T47D (cell line): ENCODE measurements around the gene IBTK.
"Not testable (repeated sequence)": the region's sequence is repeated elsewhere in the genome, so short reads cannot be mapped to it uniquely, and the experiment has no call there.

Source experiments
- DNase-seq, 2 experiments: peaks; one replicate each; pipeline versions ENCODE4 v3.0.0 to v3.0.0-alpha.2; 2011 to 2012; ENCODE audit warnings: low read depth in 1 of 2, low spot score in 1 of 2
- JUND ChIP-seq: IDR thresholded peaks from 2 replicates; pipeline ENCODE4 v1.6.1; 2012; ENCODE audit warnings: low read depth
- in situ Hi-C: cut with HindIII; loops from 2 replicates; pipeline ENCODE4 v1.10.0; 2016; ENCODE audit warnings: low sequenced_read_pairs, low pct_unique_long_range_greater_than_20kb

IBTK gene

DNA sequence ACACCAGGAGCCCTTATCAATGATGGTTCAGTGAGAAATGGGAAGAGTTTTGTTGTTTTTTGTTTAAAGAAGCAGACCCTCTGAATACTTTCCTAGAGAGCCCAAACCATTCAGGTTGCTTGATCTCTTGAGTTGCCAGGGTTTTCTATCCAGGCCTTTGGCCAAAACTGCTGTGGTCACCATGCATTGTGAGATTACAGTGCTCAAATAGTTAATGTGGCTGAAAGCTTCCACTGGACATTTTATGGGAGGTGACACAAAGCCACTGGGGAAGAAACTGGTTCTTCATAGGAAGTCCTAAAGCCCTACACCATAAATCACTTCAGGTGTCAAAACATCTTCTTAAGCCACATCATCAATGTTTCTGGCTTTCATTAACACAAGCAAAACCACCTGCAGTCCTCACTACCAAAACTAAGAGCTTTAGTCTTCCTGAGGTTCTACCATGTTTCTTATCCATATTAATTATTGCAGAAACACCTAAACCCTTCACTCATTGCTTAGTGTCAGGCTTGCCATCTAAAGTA, 101.6 kb downstream of the IBTK start:
- in situ Hi-C loops, result no loop called here
- DNase-seq, result no peak
- TF ChIP-seq JUND, result no peak

DNA sequence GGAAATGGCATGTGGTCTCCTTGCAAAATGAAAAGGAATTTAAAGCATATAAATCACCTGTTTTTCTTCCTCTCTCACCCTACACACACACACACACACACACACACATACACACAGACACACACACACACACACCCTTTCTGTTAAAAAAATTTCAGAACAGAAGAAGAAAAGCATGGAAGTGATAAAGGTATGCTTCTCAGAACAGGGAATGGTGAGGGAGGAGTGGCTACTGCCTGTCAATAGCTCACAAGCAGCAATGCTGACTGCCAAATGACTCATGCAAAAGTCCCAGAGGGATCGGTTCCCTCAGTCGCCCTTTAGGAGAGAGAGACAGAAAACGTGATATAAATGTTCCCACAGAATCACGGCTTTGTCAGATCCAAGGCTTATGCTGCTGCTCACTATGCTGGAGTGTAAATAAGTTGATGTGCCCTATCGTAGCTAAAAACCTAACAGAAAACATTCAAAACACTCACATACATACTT, 102.6 kb downstream of the IBTK start:
- peak; percentile 1 to 11 for DNase-seq
- no peak for TF ChIP-seq JUND
- in situ Hi-C loops, result no loop called here

DNA sequence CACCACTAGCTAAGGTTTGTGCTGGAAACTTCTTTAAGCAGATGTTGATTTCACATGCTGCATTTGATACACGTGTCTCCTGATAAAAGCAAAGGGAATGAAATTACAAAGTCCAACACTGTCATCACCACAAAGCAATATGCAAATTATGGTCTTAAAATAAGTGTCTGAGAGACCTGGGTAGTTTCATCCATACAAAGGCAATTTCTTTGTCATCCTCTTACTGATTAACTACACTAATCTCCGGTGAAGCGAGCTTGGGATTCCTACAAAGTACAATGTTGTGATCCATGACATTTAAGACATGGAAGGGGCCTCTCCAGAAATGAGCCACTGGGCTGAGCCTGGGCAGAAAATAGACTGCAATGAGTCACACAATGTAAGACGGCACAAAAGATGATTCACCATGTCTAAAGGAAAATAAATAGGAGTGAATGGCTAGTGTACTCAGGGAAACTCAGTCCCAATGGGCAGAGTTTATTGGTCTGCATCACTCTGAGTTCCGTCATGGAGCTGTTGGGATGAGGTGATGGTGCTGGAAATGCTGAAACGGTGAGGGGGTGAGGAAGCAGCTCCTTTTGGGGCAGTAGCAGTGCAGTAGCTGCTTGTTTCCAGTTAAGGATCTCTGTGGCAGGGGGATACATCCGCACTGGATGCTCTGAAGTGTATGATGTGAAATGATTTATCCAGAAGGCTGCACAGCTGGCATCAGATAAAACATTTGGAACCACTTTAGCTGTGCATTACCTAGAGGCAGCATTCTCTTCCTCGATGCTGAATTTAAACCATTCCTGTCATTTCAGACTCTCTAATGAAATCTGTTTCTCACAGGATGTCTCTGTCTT, 103.3 kb downstream of the IBTK start:
- in situ Hi-C loops, result no loop called here
- no peak for DNase-seq
- no peak for TF ChIP-seq JUND

DNA sequence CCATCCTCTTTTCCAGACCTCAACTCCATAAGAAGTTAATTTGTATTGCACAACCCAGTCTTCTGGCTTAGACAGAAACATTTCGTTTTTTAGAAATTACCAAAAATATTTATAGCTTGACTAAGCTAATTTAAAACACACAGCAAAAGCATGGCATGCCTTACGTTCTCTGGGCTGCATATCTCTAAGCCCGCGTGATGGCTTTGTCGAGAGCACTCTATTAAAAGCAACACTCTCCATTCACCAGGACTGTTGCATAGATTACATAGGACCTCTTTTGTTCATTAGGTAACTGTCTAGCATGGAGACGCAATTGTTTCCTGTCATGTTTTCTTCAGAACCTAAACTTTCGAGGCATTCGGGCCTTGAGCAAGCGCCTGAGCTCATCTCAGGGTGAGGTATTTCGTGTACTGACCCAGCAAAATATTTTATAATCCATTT, 104.5 kb downstream of the IBTK start:
- no peak for TF ChIP-seq JUND
- DNase-seq, result no peak
- in situ Hi-C loops, result no loop called here

DNA sequence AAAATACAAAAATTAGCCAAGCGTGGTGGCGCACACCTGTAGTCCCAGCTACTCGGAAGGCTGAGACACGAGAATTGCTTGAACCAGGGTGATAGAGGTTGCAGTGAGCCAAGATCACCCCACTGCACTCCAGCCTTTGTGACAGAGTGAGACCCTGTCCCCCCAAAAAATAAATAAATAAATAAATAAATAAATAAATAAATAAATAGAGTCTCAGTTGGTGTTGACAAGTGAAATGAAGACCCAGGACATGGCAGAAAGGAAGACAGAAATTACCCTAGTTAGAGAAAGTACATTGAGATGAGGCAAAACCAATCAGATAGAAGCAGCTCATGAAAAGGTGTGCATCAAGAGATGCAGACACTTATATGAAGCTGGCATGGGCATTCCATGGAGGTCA, 105.0 kb downstream of the IBTK start:
- in situ Hi-C loops, result no loop called here
- TF ChIP-seq JUND, result no peak
- no peak for DNase-seq

DNA sequence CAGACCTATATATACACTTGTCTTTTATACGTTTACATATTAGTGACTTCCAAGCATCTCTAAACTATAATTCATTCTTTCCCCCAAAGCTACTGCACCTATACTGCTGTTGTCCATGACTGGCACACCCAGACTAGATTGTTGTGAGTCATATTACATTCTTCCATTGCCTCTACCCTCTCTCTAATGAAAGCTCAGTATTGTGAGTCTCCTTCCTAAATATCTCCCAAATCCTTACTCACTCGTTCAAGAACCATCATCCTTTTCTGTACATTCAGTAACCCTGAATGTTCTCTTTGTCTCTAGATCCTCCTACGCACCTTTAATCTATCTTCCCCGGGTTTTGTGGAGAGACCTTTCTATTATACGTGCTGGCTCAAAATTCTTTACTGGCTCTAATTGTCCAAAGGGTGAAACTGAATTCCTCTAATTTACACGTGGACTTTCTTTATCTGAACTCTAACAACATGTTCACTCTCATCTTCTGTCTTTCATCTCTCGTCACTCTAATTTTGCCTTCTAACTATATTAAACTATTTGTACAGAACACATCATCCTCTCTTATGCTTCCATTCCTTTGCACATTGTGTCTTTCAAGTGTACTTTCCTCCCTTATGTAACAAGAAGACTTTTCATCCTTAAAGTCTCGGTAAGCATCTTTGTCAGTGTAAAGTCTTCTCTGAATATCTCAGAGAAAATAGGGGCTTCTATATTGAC, 109.3 kb downstream of the IBTK start:
- TF ChIP-seq JUND, result no peak
- no peak for DNase-seq
- in situ Hi-C loops, result no loop called here

DNA sequence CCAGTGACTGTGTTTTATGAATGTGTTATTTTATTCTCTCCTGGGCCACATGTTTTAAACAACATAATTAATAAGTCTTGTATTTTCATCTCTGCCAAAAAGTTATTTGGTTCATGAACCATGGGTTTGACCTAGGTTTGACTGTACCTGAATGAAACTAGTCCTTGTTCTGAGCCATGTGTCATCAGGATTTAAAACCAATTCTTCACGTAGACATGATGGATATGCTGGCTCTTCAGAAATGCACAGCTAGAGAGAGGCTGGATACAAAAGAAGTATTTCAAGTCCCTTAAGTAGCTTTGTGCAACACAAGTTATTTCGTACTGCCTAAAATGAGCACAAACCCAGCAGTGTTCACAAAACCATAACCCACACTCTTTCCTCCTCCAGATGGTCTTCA, 116.1 kb downstream of the IBTK start:
- in situ Hi-C loops, result no loop called here
- DNase-seq, result no peak
- TF ChIP-seq JUND, result no peak

DNA sequence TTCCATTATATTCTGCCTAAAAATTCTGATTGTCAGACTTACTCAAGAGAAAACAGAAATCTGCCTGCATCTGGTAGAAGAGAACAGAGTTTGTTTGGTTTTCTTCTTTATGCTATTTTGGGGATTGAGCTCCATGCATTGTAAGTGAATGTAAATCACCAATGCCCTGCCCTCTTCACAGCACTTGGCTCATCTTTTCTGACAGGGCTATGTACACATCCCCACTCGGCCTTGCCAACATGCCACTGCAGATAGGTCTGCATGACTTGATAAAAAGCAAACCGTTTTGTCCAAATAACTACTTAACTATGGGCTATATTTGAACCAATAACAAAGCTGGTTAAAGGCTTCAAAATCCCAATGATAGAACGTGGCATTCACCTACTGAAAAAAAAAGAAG, 117.7 kb downstream of the IBTK start:
- in situ Hi-C loops, result no loop called here
- DNase-seq, result no peak
- TF ChIP-seq JUND, result no peak

DNA sequence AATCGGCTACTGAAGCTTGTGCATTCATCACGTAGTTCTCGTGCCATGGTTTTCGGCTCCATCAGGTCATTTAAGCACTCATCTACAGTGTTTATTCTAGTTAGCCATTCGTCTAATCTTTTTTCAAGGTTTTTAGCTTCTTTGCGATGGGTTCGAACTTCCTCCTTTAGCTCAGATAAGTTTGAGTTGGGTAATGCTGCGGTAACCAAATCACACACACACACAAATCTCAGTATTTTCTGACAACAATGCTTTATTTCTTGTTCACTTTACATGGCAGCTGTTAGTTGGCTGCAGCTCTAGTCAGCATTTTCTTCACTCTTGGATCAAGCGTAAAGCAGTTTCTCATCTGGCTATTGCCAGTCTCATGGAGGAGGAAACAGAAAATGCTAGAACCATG, 118.6 kb downstream of the IBTK start:
- DNase-seq, in situ Hi-C loops: not testable (repeated sequence)

DNA sequence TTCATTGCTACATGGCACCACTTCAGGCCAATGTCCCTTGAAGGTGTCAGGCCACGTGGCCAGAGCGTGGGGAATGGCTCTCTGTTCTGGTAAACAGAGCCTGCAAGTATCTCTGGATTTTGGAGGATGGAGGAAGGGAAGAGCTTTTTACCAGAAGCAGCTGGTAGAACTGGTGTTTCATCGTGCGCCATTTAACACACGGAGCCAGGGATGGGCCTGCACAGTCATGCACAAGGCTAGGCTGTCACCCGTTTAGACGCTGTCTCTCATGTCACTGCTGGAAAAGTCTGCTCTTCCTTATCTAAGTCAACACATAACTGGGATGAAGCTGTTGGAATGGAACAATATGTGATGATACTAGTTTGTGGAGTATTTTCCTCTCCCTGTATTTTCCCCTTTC, 123.9 kb downstream of the IBTK start:
- in situ Hi-C loops, result no loop called here
- DNase-seq, result no peak
- TF ChIP-seq JUND, result no peak
